GM20000 (cell line): Measurements from ENCODE around the gene SH3PXD2A.

Experiments used
- DNase-seq: peaks from one replicate; pipeline ENCODE4 v3.0.0; 2012; ENCODE audit warnings: low spot score
- CTCF ChIP-seq: IDR thresholded peaks from 2 replicates; pipeline ENCODE4 v1.5.1; 2012; ENCODE audit warnings: mild to moderate bottlenecking, control low read depth; ENCODE audit errors: extremely low read depth, missing control alignments

The SH3PXD2A gene

DNA sequence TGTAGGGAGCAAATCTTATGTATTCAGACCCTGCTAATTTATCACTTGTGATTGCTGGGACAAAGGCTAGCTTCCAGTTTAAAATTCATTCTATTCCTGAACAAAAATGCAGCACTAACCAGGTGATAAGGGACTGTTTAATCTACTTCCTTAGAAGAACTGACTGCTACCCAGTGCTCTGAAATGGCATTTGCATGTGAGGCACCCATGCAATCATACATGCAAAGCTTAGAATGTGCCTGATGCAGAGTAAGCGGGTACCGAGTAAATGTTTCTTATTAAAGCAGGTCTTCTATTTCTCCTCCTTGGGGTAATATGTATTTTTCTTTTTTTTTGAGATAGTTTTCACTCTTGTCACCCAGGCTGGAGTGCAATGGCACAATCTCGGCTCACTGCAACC is 307.4 kb downstream of the SH3PXD2A start:
- TF ChIP-seq CTCF: no peak
- peak; percentile 10 for DNase-seq

- DNase-seq: peak; percentile 3
- TF ChIP-seq CTCF: no peak
Observed at GRCh38 chr10:103547391-103547946, 307.9 kb downstream of the SH3PXD2A start.

GRCh38 chr10:103546401-103546800 is 309.0 kb downstream of the SH3PXD2A start:
- no peak for TF ChIP-seq CTCF
- DNase-seq: peak; percentile 3

- TF ChIP-seq CTCF: no peak
- peak; percentile 2 for DNase-seq
Observed at GRCh38 chr10:103545771-103546281, 309.6 kb downstream of the SH3PXD2A start.

DNA sequence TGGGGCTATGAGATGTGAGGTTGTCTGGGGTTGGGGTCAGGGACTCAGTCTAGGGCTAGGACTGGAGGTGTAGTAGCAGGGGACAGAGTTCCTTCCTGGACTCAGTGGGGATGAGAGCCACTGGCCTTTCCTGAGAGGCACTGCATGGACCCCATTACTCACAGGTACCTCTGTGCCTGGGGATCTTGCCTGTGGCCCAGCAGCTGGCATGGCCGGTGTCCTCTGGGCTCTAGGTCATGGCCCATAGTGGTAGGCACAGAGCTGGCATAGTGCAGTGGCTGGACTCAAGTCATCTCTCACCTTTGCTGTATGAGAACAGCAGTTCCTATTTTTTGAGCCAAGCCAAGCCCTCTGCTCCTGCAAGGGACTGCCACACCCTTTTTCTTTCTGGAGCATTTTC is 310.0 kb downstream of the SH3PXD2A start:
- TF ChIP-seq CTCF: no peak
- no peak for DNase-seq

GRCh38 chr10:103544657-103545310 is 310.6 kb downstream of the SH3PXD2A start:
- peak; percentile 2 for DNase-seq
- TF ChIP-seq CTCF: no peak
